ENCODE measurements around the gene DDC.
"Not testable (repeated sequence)": the region's sequence is repeated elsewhere in the genome, so short reads cannot be mapped to it uniquely, and the experiment has no call there.

DDC gene

DNA sequence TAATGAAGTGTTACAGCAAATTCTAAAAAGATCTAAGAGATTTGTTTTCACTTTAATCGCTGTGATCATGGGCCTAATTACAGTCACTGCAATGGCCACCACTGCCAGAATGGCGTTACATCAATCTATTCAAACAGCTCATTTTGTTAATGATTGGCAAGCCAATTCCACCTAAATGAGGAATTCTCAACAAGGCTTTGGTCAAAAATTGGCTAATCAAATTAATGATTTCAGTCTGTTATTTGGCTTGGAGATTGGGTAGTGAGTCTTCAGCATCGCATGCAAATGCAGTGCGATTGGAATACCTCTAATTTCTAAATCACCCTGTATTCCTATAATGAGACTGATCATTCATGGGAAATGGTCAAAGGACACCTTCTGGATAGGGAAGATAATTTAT is 17.1 kb upstream of the DDC start:
- Histone ChIP-seq H3K9me3 (ENCODE audit: insufficient read depth, low read depth, low read length) (peaks cover 13% of the 10 kb centered on the region), H3K4me1 (ENCODE audit: control insufficient read depth in 1 of 2, insufficient read depth in 2 of 2, low read length in 2 of 2) (peaks cover 5 to 12% of the 10 kb centered on the region in 2 experiments)
- H3K9ac ChIP-seq (ENCODE audit: low read length); H4K91ac ChIP-seq (ENCODE audit: low read depth, low read length); H3K27me3 ChIP-seq (ENCODE audit: insufficient read depth, low read length); H2AFZ ChIP-seq (ENCODE audit: insufficient read depth, low read length, poor library complexity); H3K23ac ChIP-seq (ENCODE audit: low read length); H3K79me1 ChIP-seq (ENCODE audit: low read length); H2BK12ac ChIP-seq (ENCODE audit: low read length); H2AK5ac ChIP-seq (ENCODE audit: low read length); H3K4me2 ChIP-seq (ENCODE audit: low read length); H3K27ac ChIP-seq (ENCODE audit: low read depth, low read length); H4K8ac ChIP-seq (ENCODE audit: low read depth, low read length); H2BK120ac ChIP-seq (ENCODE audit: insufficient read depth, low read length, poor library complexity); H3K36me3 ChIP-seq (ENCODE audit: control insufficient read depth in 1 of 2, insufficient read depth in 2 of 2, low read length in 2 of 2); H3K4ac ChIP-seq (ENCODE audit: low read depth, low read length); H3K18ac ChIP-seq (ENCODE audit: low read length); H3K79me2 ChIP-seq (ENCODE audit: control insufficient read depth, insufficient read depth, low read length, poor library complexity); H4K12ac ChIP-seq (ENCODE audit: low read depth, low read length); H2BK5ac ChIP-seq (ENCODE audit: low read depth, low read length, poor library complexity); DNase-seq; H3K4me3 ChIP-seq (ENCODE audit: low read depth, low read length); H3K14ac ChIP-seq (ENCODE audit: low read length): not testable (repeated sequence)
- no CpG with 5 or more reads among the region's 4 CpGs for WGBS (ENCODE audit: extremely low coverage, insufficient coverage, insufficient read length)

DNA sequence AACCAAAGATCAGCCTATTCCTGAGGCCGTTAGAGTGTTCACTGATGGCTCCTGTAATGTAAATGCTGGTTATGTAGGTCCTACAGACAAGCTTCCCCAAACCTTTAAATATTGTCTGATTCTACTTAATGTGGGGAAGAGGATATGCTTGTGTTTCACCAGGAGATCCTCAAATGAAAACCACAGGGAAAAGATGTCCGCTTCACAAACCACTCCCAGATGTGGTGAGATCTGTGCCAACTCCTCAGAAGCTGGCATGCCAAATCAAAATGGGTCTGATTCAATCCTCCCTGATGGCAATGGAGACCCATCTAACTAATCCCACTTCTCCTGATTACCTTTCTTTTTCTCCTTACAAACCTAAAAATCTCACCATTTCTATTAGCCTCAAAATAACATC is 15.5 kb upstream of the DDC start:
- not testable (repeated sequence) for H3K4ac ChIP-seq (ENCODE audit: low read depth, low read length); H2AK5ac ChIP-seq (ENCODE audit: low read length); H2BK120ac ChIP-seq (ENCODE audit: insufficient read depth, low read length, poor library complexity); H2BK12ac ChIP-seq (ENCODE audit: low read length); H3K23ac ChIP-seq (ENCODE audit: low read length); H3K27me3 ChIP-seq (ENCODE audit: insufficient read depth, low read length); H2AFZ ChIP-seq (ENCODE audit: insufficient read depth, low read length, poor library complexity); H3K79me2 ChIP-seq (ENCODE audit: control insufficient read depth, insufficient read depth, low read length, poor library complexity); H3K79me1 ChIP-seq (ENCODE audit: low read length); DNase-seq; H4K12ac ChIP-seq (ENCODE audit: low read depth, low read length); H3K36me3 ChIP-seq (ENCODE audit: control insufficient read depth in 1 of 2, insufficient read depth in 2 of 2, low read length in 2 of 2); H3K9ac ChIP-seq (ENCODE audit: low read length); H3K14ac ChIP-seq (ENCODE audit: low read length); H3K4me2 ChIP-seq (ENCODE audit: low read length); H3K9me3 ChIP-seq (ENCODE audit: insufficient read depth, low read depth, low read length); H3K18ac ChIP-seq (ENCODE audit: low read length); H4K8ac ChIP-seq (ENCODE audit: low read depth, low read length); H3K4me3 ChIP-seq (ENCODE audit: low read depth, low read length)
- Histone ChIP-seq H3K4me1 (ENCODE audit: control insufficient read depth in 1 of 2, insufficient read depth in 2 of 2, low read length in 2 of 2) (peaks cover 5 to 11% of the 10 kb centered on the region in 2 experiments), H4K91ac (ENCODE audit: low read depth, low read length) (peak overlapping the region; percentile 11), H2BK5ac (ENCODE audit: low read depth, low read length, poor library complexity) (peak overlapping the region; percentile 19), H3K27ac (ENCODE audit: low read depth, low read length) (peak overlapping the region; percentile 67)
- WGBS (ENCODE audit: extremely low coverage, insufficient coverage, insufficient read length) = no CpG with 5 or more reads among the region's 2 CpGs

DNA sequence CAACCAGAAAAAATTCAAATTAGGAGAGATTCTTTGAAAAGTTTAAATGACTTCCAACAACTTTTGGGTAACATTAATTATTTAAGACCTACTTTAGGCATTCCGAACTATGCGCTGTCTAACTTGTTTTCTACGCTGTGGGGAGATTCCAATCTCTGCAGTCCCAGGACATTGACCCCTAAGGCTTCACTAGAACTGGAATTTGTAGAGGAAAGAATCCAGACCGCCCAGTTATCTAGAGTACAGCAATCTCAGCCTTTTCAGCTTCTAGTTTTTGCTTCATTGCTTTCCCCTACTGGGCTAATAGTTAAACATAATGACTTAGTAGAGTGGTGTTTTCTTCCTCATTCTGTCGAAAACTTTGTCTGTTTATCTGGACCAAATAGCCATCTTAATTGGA is 14.9 kb upstream of the DDC start:
- H2BK12ac ChIP-seq (ENCODE audit: low read length) = no peak overlapping the region

DNA sequence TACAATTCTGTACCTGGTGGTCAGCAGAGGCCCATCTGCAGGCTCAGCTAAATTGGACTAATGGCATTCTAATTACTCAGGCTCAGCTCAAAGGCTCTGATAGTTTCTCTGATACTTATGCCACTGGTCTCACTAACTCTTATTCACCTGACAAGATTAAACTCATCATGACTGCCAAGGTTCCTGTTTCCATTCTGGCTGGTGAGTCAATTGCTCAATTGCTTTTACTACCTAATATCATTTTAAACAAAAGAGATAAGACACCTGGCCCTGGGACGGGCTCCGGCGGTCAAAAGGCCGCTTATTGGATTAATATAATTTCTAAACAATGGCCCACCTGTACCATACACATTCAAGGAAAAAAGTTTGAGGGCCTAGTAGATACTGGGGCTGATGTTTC is 12.9 kb upstream of the DDC start:
- WGBS (ENCODE audit: extremely low coverage, insufficient coverage, insufficient read length) = no CpG with 5 or more reads among the region's 4 CpGs

More for the DNA sequence above, 14.9 kb upstream of the DDC start:
- Histone ChIP-seq H3K14ac (ENCODE audit: low read length) (no peak overlapping the region), H4K91ac (ENCODE audit: low read depth, low read length) (no peak overlapping the region), H3K4ac (ENCODE audit: low read depth, low read length) (no peak overlapping the region), H3K27me3 (ENCODE audit: insufficient read depth, low read length) (no peaks in the 10 kb centered on the region), H3K36me3 (ENCODE audit: control insufficient read depth in 1 of 2, insufficient read depth in 2 of 2, low read length in 2 of 2) (no peaks in the 10 kb centered on the region), H3K18ac (ENCODE audit: low read length) (no peak overlapping the region), H3K79me2 (ENCODE audit: control insufficient read depth, insufficient read depth, low read length, poor library complexity) (no peaks in the 10 kb centered on the region), H3K4me3 (ENCODE audit: low read depth, low read length) (no peak overlapping the region), H3K4me2 (ENCODE audit: low read length) (no peak overlapping the region), H2BK120ac (ENCODE audit: insufficient read depth, low read length, poor library complexity) (no peak overlapping the region), H3K23ac (ENCODE audit: low read length) (no peak overlapping the region), H3K9me3 (ENCODE audit: insufficient read depth, low read depth, low read length) (peaks cover 6% of the 10 kb centered on the region), H4K8ac (ENCODE audit: low read depth, low read length) (no peak overlapping the region), H2AK5ac (ENCODE audit: low read length) (no peak overlapping the region), H3K79me1 (ENCODE audit: low read length) (peaks cover 4% of the 10 kb centered on the region), H2AFZ (ENCODE audit: insufficient read depth, low read length, poor library complexity) (no peak overlapping the region), H3K4me1 (ENCODE audit: control insufficient read depth in 1 of 2, insufficient read depth in 2 of 2, low read length in 2 of 2) (peaks cover 5 to 9% of the 10 kb centered on the region in 2 experiments), H3K9ac (ENCODE audit: low read length) (no peak overlapping the region), H2BK5ac (ENCODE audit: low read depth, low read length, poor library complexity) (no peak overlapping the region), H3K27ac (ENCODE audit: low read depth, low read length) (peak overlapping the region; percentile 67), H4K12ac (ENCODE audit: low read depth, low read length) (no peak overlapping the region)
- peak; percentile 88 to 96 for DNase-seq
- WGBS (ENCODE audit: extremely low coverage, insufficient coverage, insufficient read length) = no CpG with 5 or more reads among the region's 5 CpGs

More for the DNA sequence above, 12.9 kb upstream of the DDC start:
- not testable (repeated sequence) for H3K27me3 ChIP-seq (ENCODE audit: insufficient read depth, low read length); H4K12ac ChIP-seq (ENCODE audit: low read depth, low read length); H4K8ac ChIP-seq (ENCODE audit: low read depth, low read length); H3K23ac ChIP-seq (ENCODE audit: low read length); H2BK120ac ChIP-seq (ENCODE audit: insufficient read depth, low read length, poor library complexity); H3K18ac ChIP-seq (ENCODE audit: low read length); H3K79me1 ChIP-seq (ENCODE audit: low read length); H2AK5ac ChIP-seq (ENCODE audit: low read length); H3K9me3 ChIP-seq (ENCODE audit: insufficient read depth, low read depth, low read length); H3K4me1 ChIP-seq (ENCODE audit: control insufficient read depth in 1 of 2, insufficient read depth in 2 of 2, low read length in 2 of 2); H2AFZ ChIP-seq (ENCODE audit: insufficient read depth, low read length, poor library complexity); H3K27ac ChIP-seq (ENCODE audit: low read depth, low read length); H3K36me3 ChIP-seq (ENCODE audit: control insufficient read depth in 1 of 2, insufficient read depth in 2 of 2, low read length in 2 of 2); H3K4me2 ChIP-seq (ENCODE audit: low read length); H4K91ac ChIP-seq (ENCODE audit: low read depth, low read length); H3K4me3 ChIP-seq (ENCODE audit: low read depth, low read length); H3K14ac ChIP-seq (ENCODE audit: low read length); H3K79me2 ChIP-seq (ENCODE audit: control insufficient read depth, insufficient read depth, low read length, poor library complexity); H2BK5ac ChIP-seq (ENCODE audit: low read depth, low read length, poor library complexity); H3K9ac ChIP-seq (ENCODE audit: low read length); H2BK12ac ChIP-seq (ENCODE audit: low read length); DNase-seq; H3K4ac ChIP-seq (ENCODE audit: low read depth, low read length)

Data from trophoblast cell (in vitro differentiated cells and primary cell).